Measurements from ENCODE around the gene SHISAL1. TPM values are rescaled to one million over a fixed set of nuclear protein-coding genes. Genes with fewer than 3 reads are reported as not detected.

Gene SHISAL1
- total RNA-seq, 1 experiment from 2014 or later = 49.6 TPM

GRCh38 chr22:44209343-44209742 lies 103.4 kb downstream of the SHISAL1 start:
- H3K27me3 ChIP-seq = no peaks in the 10 kb centered on the region
- no peaks in the 10 kb centered on the region for H3K36me3 ChIP-seq
- peaks cover 10% of the 10 kb centered on the region; the same call in 1 of the 2 replicates for H3K9me3 ChIP-seq
- no peak for DNase-seq
- no peak overlapping the region for H3K4me3 ChIP-seq

GRCh38 chr22:44207981-44208317 lies 104.8 kb downstream of the SHISAL1 start:
- no peaks in the 10 kb centered on the region for H3K36me3 ChIP-seq
- no peaks in the 10 kb centered on the region for H3K27me3 ChIP-seq
- H3K4me3 ChIP-seq = no peak overlapping the region
- DNase-seq = no peak
- peaks cover 12% of the 10 kb centered on the region; the same call in 1 of the 2 replicates for H3K9me3 ChIP-seq

- Histone ChIP-seq H3K36me3 (no peaks in the 10 kb centered on the region), H3K9me3 (peaks cover 12% of the 10 kb centered on the region; the same call in 1 of the 2 replicates), H3K4me3 (no peak overlapping the region), H3K27me3 (no peaks in the 10 kb centered on the region)
- DNase-seq = no peak
Measured at GRCh38 chr22:44207173-44207980, 105.4 kb downstream of the SHISAL1 start.

GRCh38 chr22:44206696-44207095 lies 106.1 kb downstream of the SHISAL1 start:
- H3K27me3 ChIP-seq = no peaks in the 10 kb centered on the region

GRCh38 chr22:44206330-44206645 lies 106.5 kb downstream of the SHISAL1 start:
- Histone ChIP-seq H3K27me3 (no peaks in the 10 kb centered on the region), H3K4me3 (no peak overlapping the region), H3K36me3 (no peaks in the 10 kb centered on the region), H3K9me3 (peaks cover 12% of the 10 kb centered on the region; the same call in 1 of the 2 replicates)
- DNase-seq = no peak

More at GRCh38 chr22:44206696-44207095, 106.1 kb downstream of the SHISAL1 start:
- Histone ChIP-seq H3K36me3 (no peaks in the 10 kb centered on the region), H3K4me3 (no peak overlapping the region), H3K9me3 (peaks cover 12% of the 10 kb centered on the region; the same call in 1 of the 2 replicates)
- no peak for DNase-seq

GRCh38 chr22:44205516-44206329 lies 107.0 kb downstream of the SHISAL1 start:
- peaks cover 12% of the 10 kb centered on the region; the same call in 1 of the 2 replicates for H3K9me3 ChIP-seq
- H3K36me3 ChIP-seq = no peaks in the 10 kb centered on the region
- no peak overlapping the region for H3K4me3 ChIP-seq
- no peak for DNase-seq
- H3K27me3 ChIP-seq = no peaks in the 10 kb centered on the region

- no peak overlapping the region for H3K4me3 ChIP-seq
- DNase-seq = no peak
- H3K36me3 ChIP-seq = no peaks in the 10 kb centered on the region
- H3K9me3 ChIP-seq = peaks cover 10% of the 10 kb centered on the region; the same call in 1 of the 2 replicates
- no peaks in the 10 kb centered on the region for H3K27me3 ChIP-seq
Measured at GRCh38 chr22:44204739-44205515, 107.8 kb downstream of the SHISAL1 start.

GRCh38 chr22:44203203-44203602 lies 109.5 kb downstream of the SHISAL1 start:
- H3K4me3 ChIP-seq = no peak overlapping the region
- no peak for DNase-seq
- no peaks in the 10 kb centered on the region for H3K27me3 ChIP-seq
- no peaks in the 10 kb centered on the region for H3K36me3 ChIP-seq
- 0 out of 2 replicates have a peak, but pooled peaks cover 2% of the 10 kb centered on the region for H3K9me3 ChIP-seq

- Histone ChIP-seq H3K27me3 (no peaks in the 10 kb centered on the region), H3K4me3 (no peak overlapping the region), H3K36me3 (no peaks in the 10 kb centered on the region), H3K9me3 (0 out of 2 replicates have a peak, but pooled peaks cover 2% of the 10 kb centered on the region)
- peak; percentile 49 for DNase-seq
Measured at GRCh38 chr22:44202261-44202789, 110.4 kb downstream of the SHISAL1 start.

GRCh38 chr22:44201665-44202064 lies 111.1 kb downstream of the SHISAL1 start:
- DNase-seq = no peak
- Histone ChIP-seq H3K27me3 (no peaks in the 10 kb centered on the region), H3K4me3 (no peak overlapping the region), H3K9me3 (0 out of 2 replicates have a peak, but pooled peaks cover 2% of the 10 kb centered on the region), H3K36me3 (no peaks in the 10 kb centered on the region)

GRCh38 chr22:44200855-44201550 lies 111.7 kb downstream of the SHISAL1 start:
- Histone ChIP-seq H3K27me3 (no peaks in the 10 kb centered on the region), H3K36me3 (no peaks in the 10 kb centered on the region), H3K9me3 (0 out of 2 replicates have a peak, but pooled peaks cover 2% of the 10 kb centered on the region), H3K4me3 (no peak overlapping the region)
- DNase-seq = no peak

- no peak overlapping the region for H3K4me3 ChIP-seq
- no peaks in the 10 kb centered on the region for H3K27me3 ChIP-seq
- H3K9me3 ChIP-seq = 0 out of 2 replicates have a peak, but pooled peaks cover 2% of the 10 kb centered on the region
- no peak for DNase-seq
- no peaks in the 10 kb centered on the region for H3K36me3 ChIP-seq
Measured at GRCh38 chr22:44200451-44200850, 112.3 kb downstream of the SHISAL1 start.

- Histone ChIP-seq H3K27me3 (no peaks in the 10 kb centered on the region), H3K4me3 (no peak overlapping the region), H3K36me3 (no peaks in the 10 kb centered on the region), H3K9me3 (0 out of 2 replicates have a peak, but pooled peaks cover 2% of the 10 kb centered on the region)
- DNase-seq = no peak
Measured at GRCh38 chr22:44199866-44200265, 112.9 kb downstream of the SHISAL1 start.

- H3K36me3 ChIP-seq = no peaks in the 10 kb centered on the region
- no peak for DNase-seq
- H3K27me3 ChIP-seq = no peaks in the 10 kb centered on the region
- 0 out of 2 replicates have a peak, but pooled peaks cover 2% of the 10 kb centered on the region for H3K9me3 ChIP-seq
- no peak overlapping the region for H3K4me3 ChIP-seq
Measured at GRCh38 chr22:44199164-44199563, 113.6 kb downstream of the SHISAL1 start.

GRCh38 chr22:44197271-44197670 lies 115.5 kb downstream of the SHISAL1 start:
- no peak overlapping the region for H3K4me3 ChIP-seq
- H3K27me3 ChIP-seq = no peaks in the 10 kb centered on the region
- no peaks in the 10 kb centered on the region for H3K9me3 ChIP-seq
- H3K36me3 ChIP-seq = no peaks in the 10 kb centered on the region
- no peak for DNase-seq

- DNase-seq = no peak
- H3K4me3 ChIP-seq = no peak overlapping the region
Measured at GRCh38 chr22:44196731-44197131, 116.0 kb downstream of the SHISAL1 start.

More at GRCh38 chr22:44196731-44197131, 116.0 kb downstream of the SHISAL1 start:
- no peaks in the 10 kb centered on the region for H3K36me3 ChIP-seq
- no peaks in the 10 kb centered on the region for H3K27me3 ChIP-seq
- no peaks in the 10 kb centered on the region for H3K9me3 ChIP-seq
